Amniotic stem cell (primary cell): Measurements from ENCODE around the gene ABCA4.
"Not testable (repeated sequence)": the region's sequence is repeated elsewhere in the genome, so short reads cannot be mapped to it uniquely, and the experiment has no call there.

Source experiments
- DNase-seq: peaks from one replicate; lab custom pipeline; 2025; lab: John Stamatoyannopoulos, UW

The ABCA4 gene

DNA sequence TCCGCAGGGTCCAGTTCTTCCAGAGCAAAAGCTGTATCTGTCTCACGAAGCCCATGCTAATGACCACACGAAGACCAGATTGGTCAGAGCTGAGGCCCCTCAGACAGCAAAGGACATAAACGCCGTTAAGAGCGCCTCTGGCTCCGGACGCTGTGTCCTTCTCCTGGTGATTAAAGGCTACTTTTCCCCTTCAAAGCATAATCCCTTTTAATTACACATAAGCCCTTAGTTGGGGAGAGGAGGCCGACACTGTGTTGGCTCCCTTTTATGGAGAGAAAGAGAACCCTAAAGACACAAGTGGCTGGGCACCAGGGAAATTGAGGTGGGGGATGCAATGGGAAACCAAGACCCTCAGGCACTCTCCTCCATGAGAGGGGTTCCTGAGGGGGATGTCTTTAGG, at the start of gene ABCA4:
ABCA4 (minus strand) TSS at position 158 of the 400 bp plus-strand sequence; CDS start at position 55, 103 bp downstream.
- DNase-seq: no peak

DNA sequence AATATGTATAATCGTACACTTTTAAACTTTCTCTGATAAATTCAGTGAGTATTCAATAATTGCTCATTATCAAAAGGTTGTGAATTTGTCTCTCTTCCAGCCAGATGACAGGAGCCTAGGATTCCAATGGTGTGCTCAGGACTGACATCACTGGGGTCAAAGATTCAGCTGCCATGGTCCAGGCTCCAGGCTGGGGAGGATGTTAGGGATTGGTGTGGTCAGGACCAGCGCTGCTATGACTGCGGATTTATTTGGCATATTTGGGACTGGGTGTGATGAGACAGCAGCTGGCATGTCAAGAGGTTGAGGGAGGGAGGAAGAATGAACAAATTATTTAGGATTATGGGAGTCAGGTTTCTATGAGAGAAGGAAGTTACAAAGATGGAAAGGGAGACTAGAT, 48.2 kb upstream of the ABCA4 start:
- DNase-seq: no peak

DNA sequence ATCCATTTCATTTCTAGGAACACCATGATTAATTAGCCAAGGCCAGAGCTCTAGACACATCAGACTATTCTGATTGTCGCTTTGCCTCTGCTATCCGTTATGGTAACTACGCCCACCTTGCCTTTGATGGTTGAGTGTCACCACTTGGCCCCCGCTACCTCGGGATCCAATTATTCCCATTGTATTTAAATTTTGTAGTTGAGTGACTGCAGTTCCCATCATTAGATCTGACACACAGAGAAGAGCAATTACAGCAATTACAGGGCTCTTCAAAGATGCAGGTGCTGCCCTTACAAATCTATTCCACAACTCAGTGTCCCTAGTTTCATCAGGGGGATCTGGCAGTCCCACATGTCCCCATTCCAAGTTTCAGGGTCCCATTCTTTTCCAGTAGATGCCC, 44.9 kb upstream of the ABCA4 start:
- DNase-seq: no peak

DNA sequence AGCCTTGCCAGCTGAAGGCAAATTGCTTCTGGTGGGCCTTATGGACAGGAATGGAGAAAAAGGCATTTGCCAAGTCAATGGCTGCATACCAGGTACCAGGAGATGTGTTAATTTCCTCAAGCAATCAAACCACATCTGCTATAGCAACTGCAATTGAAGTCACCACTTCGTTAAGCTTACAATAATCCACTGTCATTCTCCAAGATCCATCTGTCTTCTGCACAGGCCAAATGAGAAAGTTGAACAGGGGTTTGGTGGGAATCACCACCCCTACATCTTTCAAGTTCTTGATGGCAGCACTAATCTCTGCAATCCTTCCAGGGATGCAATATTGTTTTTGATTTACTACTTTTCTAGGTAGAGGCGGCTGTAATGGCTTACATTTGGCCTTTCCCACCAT, 43.9 kb upstream of the ABCA4 start:
- not testable (repeated sequence) for DNase-seq

DNA sequence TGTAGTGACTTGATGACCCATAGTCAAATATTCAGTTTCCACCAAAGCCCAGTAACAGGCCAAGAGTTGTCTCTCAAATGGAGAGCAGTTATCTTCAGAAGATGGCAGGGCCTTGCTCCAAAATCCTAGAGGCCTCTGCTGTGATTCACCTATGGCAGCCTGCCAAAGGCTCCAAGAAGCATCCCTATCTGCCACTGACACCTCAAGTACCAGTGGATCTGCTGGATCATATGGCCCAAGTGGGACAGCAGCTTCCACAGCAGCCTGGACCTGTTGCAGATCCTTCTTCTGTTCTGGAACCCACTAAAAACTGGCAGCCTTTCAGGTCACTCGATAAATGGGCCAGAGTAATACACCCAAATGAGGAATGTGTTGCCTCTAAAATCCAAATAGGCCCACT, 43.2 kb upstream of the ABCA4 start:
- not testable (repeated sequence) for DNase-seq

DNA sequence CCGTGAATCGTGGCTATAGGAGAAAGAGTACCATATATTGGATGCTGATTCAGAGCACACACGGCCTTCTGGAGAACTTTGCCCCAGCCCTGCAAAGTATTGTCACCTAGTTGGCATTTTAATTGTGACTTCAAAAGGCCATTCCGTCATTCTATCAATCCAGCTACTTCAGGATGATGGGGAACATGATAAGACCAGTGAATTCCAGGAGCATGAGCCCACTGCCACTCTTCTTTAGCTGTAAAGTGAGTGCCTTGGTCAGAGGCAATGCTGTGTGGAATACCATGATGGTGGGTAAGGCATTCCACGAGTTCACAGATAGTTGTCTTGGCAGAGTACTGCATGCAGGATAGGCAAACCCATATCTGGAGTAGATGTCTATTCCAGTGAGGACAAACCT, 42.3 kb upstream of the ABCA4 start:
- not testable (repeated sequence) for DNase-seq

DNA sequence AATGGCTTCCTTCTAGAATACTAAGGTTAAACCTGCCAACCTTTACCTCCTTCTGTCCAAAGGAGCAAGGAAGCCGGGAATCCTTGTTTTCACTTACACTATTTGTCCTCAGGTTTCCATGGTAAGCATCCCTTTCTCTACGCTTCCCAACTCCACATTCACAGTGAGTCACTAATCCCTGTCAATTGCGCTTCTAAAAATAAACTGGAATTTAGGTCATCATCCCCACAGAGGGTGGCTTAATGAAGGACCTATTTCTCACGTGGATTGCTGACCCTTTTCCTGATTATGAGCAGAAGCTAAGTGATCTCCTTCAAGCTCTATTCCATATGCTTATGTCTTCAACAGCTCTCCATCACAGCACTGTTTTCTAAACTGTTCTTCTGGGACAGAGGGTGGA, 39.9 kb upstream of the ABCA4 start:
- peak; percentile 31 for DNase-seq

DNA sequence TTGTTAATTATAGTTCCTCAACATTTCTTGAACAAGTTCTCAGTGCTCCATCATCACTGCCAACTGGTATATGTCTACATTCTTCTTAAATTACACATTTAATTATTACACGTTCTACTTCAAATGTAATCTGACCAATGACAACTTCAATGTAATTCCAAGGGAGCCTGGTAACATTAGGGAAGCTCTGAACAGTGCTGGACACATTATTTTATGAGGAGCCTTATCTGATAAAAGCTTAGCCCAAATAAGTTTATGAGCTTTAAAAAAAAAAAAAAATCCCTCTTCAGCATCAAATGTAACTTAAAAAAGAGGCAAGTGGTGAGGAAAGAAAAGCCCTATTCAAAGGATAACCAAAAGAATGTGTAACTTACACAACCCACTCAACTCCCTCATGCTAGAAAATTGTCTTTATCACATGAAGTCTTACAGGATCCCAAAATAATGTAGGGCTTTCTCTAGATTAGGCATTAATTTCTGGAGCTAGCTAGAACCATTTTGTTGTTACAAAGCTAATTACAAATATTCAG, 35.2 kb upstream of the ABCA4 start:
- DNase-seq: no peak

DNA sequence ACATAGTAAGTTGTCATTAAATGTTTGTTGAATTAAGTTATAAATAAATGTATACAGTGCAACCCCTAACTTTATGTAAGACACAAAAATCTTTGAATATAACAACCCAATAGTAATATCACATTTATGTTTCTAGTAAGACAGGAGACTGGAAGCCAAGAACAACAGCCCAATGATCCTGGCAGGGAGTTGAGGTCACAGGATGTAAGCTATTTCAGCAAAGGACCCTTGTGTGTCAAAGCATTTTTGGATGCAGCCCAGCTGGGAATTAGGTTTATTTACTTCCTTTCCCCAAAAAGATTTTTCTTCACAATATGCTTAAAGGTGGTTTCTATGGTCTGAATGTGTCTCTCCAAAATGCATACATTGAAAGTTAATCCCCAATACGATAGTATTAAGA, 34.0 kb upstream of the ABCA4 start:
- DNase-seq: no peak

DNA sequence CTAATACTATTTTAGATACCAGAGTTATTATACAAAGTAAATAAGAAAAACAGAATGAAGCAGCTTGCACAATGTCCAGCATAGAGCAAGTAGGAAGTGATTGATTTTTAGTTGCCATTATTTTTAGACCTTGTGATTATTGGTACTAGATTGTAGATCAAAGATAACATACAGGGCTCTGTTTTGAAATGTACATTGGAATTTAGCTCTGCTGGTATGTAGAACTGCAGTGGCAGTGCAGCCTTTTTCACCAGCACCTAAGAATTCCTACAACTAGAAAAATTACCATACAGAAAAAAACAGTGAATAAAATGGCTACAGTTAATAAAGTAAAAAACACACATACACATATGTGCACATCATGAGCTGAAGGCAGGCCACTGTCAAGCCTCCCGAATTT, 32.2 kb upstream of the ABCA4 start:
- DNase-seq: no peak

DNA sequence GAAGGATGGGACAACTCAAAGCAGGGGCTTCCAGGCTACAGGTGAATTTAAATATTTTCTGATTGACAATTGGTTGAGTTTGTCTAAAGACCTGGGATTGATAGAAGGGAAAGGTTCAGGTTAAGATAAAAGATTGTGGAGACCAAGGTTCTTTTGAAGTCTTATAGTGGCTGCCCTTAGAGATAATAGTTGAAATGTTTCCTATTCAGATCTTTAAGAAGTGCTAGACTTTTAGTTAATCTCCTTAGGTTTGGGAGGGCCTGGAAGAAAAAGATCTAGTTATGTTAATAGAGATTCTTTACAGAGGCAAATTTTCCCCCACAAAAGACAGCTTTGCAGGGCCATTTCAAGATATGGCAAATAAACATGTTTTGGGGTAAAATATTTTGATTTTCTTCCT, 28.2 kb upstream of the ABCA4 start:
- DNase-seq: not testable (repeated sequence)

DNA sequence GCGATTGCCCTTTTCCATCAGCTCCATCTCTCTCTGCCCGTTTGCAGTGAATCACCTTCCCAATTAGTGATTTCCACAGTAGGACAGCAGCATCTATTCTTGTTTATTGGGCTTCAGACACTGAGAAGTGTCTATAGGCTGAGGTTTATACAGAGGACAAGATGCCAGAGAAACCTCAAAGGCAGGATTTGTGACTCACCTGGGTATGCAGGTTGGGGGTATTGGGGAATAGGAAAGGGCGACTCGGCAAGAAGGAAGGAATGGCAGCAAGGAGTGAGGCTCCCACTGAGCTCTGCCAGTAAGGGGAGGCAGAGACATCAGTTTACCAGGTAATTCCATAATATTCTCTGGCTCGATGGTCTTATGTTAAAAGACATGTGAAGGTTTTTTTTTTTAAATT, 25.3 kb upstream of the ABCA4 start:
- no peak for DNase-seq

DNA sequence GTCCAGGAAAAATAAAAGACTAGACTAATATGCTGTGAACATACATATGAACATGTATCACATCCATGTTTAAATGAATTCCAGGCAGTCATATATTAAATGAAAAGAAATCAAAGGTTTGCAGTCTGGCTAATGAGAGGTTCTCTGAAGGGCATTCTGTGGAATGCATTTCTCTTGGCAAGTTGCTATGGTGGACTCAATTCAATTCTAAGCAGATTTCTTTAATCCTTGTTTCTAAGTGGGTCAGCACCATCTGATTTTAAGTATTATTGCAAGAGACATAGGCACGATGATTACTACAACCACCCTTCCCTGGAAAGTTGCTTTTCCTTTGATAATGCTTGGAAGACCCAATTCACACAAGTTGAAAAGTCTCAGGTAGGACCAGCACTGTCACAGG, 23.9 kb upstream of the ABCA4 start:
- no peak for DNase-seq

DNA sequence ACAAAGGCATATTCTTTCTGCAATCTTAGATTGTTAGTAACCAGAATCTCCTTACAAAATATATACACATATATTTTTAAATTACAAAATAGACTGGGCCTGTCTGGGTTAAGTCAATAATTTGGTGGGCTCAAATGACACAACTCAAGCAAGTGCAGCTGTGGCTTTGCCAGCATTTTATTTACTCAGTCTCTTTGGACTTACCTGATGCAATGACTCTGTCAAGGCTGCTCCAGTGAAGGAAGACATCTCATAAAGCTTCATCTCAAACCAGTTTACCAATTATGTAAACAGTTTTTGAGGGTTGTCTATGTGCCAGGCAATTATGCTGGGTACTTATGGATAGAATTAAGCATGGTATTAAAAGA, 22.8 kb upstream of the ABCA4 start:
- DNase-seq: no peak

DNA sequence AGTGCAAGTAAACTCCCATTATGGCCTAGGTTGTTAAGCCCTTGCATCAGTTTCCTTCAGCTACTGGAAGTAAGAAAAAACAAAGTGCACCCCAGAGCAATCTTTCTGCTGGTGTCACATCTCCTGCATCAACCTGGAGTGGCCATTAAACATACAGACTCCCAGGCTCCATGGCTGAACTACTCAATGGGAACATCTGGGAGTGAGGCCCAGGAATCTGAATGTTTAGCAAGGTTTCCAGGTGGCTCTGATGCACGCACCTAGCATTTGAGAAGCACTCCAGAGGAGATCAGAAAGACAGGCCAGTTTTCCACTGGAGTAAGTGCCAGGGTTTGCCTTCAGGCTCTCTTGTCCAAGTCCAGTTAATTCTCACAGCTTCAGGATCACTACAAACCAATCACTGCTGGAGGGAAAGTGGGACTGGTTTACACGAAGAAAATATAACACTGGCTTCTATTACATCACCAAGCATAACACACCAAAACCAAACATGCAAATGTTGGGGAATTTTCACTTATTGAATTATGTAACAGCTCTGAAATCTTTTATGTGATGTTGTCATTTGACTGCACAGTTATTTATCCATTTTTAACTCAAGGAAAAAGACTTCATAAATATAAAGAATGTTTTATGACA, 22.3 kb upstream of the ABCA4 start:
- DNase-seq: no peak

DNA sequence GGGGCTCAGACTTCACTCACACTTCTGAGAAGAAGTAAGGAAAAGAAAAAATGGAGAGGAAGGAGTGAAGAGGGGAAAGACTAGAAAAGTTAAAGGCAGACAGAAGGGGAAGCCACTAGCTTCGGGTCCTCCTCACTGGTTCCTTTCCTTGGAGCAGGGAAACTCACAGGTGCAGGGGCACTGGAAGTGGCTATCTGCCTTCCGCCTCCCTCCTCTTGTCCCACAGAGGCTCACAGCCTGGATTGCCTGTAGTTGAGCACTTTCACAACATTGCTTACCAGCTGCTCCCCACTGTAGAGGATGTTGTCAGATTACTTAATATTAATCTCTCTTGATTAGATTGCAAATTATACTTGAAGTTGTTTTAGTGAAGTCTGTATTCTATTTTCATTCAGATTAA, 21.6 kb upstream of the ABCA4 start:
- no peak for DNase-seq

DNA sequence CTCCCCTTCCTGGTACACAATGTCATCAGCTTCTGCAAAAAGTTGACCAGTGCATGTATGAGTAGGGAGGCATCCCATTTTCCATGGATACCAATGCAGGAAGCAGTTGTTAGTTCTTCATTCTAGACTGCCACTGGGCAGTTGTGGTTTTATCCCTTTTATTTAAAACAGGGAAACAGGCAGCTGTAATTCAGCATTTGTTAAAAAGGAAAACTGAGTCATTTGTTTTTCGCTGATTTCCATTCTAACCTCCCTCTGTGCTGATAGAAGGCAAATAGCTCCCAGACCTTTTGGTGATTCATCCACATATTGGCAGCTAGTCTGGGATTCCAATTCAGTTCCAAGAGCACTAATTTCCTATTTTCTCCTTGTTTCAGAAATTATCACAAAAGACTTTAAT, 21.1 kb upstream of the ABCA4 start:
- DNase-seq: no peak

DNA sequence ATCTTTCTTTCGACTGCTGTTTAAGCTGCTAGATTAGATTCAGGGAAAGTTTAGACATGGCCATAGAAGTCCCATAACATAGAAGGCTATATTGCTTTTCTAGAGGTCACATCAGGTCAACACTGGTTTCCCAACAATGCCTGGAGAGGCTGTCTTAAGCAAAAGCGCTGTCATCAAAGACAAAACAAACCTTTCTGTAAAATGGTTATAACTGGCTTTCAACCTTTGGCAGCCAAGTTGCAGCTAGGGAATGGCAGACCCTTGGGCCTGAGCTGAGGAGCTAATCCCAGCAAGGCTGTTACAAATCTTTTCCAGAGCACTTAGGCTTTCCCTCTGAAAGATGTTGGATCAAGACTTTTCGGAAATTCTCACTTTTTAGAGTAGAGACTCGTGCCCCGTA, 11.2 kb upstream of the ABCA4 start:
- DNase-seq: no peak

DNA sequence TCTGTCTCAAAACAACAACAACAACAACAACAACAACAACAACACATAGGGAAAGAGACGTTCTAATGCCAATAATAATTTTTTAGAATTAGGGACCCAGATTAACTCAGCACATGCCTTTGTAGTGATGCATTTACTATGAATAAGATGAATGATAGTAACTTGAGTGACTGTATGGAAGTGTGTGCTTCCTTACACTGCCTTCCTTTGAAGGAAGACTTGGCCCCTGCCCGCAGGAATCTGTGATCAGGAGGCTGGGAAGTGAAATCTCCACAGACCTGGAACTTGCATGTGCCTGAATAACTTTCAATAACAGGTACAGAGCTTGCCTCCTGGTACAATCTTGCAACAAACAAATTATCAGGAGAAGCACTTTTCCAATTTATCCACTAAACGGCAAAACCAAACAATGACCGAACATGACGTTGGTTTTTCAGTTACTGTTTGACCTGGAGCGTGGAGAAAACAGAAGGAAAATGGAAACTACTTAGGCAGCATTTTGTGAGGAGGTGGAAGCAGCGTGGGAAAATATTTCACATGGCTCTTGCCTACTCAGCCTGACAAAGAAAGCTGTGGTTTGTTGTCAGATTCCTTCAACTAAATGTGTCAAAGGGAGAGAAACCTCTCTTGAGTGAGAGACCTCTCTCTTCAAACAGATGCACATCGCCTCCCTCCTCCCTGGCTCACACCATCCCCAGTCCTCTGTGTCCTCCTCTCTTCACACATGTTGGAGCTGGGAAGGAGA, 10.1 kb upstream of the ABCA4 start:
- no peak for DNase-seq

DNA sequence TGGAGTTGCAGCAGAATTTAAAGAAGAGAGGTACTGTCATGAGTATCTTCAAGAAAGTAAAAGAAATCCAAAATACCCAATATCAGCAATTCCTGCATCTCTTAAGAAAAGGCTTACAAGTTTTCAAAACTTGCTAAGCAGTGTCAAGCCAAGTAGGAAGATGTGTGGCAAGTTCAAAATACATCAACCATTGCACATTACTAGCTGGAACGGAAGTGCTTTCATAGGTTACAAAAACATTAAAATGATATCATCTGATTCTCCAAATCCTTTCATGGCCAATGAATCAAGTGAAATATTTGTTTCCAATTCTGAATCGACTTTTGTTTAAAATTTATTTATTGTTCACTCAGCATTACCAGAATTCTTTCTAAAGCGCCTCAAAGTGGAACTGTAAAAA, 5.7 kb upstream of the ABCA4 start:
- DNase-seq: no peak

DNA sequence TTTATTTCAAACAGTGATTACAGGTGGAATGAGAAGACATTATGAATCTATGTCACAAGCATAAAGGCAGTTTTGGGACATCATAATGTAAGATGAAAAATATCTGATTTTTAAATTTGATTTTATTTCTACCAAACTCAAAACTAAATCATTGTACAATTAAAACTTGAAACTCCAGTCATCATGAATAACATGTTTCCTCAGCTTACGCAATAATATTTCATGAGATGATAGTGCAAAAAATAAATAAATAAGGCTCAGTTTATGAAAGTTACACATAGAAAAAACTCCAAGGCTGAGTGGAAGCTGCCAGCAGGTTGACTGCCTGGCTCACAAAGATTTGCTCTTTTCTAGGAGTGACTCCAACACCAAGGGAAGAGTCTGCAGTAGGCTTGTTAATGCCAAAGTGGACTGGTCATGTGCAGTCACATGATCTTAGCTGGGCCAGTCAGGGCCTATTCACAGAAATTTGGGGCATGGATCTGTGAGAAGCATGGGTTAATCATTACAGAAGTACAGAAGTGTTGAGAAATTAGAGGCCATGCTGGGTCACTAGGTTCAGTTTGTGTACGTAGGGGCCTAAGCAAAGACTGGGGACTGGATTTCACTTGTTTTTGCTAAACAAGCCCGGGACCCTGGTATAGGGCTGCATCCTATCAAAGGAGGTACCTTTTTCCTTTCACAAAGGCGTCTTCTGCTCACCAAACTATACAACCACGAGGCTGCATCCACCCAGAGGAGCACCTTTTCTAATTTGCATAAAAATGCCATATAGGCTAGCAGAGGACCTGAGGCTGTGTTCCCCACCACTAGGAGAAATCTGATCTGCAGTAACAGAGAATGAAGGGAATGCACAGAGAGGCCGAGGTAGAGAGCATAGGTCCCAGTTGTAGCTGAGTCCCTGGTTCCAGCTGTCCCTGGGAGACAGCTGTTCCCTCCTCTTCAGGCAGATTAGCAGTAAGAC, 4.9 kb upstream of the ABCA4 start:
- no peak for DNase-seq

DNA sequence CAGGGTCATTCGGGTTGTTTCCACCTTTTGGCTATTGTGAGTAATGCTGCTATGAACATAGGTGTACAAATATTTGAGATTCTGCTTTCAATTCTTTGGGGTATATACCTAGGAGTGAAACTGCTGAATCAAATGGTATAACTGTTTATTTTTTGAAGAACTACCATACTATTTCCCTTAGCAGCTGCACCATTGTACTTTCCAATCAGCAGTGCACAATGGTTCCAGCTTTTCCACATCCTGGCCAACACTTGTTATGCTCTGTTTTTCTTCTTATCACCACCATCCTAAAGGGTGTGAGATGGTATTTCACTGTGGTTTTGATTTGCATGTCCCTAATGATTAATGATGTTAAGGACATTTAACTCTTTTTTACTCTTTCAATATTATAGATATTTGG, 3.6 kb upstream of the ABCA4 start:
- no peak for DNase-seq
